HG02973 (cell line): ENCODE results near the gene NIPSNAP2.
A peak's percentile ranks its signal among the peaks of the same experiment; 100 is the strongest.
"Not testable (repeated sequence)": the region's sequence is repeated elsewhere in the genome, so short reads cannot be mapped to it uniquely, and the experiment has no call there.

Experiments used
- ATAC-seq: cut with Tn5 transposase; IDR thresholded peaks from one replicate; pipeline ENCODE4 v1.9.1; 2021; ENCODE audit warnings: moderate library complexity; ENCODE audit not compliant: unreplicated experiment

NIPSNAP2 gene

DNA sequence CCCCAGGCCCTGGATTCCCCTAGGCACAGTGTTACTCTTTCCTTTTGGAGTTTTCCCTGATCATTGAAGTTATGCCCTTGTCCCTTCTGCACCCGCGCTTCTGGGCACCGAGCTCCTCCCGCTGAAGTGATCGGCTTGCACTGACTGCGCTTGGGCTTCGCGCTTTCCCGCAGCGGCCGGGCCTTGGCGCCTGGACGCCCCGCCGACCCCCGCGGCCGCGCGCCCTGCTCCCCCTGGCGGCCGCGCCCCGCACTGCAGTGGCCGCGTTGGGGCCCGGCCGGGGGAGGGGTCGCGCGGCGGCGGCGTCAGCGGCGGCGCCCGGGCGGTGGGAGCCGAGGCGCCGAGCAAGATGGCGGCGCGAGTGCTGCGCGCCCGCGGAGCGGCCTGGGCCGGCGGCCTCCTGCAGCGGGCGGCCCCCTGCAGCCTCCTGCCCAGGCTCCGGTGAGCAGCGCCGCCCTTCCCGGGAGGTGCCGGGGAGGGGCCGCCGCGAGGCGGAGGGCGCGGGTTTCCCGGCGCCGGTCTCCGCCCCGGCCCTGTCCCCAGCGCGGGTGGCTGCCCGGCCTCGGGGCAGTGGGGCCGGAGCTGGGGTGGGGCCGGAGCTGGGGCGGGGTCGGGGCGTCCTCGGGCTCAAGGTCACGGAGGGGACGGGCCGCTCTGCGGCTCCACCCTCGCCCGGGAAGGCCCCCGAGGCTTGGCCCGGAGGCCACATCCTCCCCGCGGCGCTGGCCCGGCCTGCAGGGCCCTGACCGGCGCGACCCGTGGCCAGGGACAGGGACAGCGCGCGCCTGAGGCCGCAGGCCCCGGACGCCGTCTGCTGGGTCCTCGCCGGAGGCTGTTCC lies at the start of gene NIPSNAP2:
Gene NIPSNAP2, plus strand, starts transcription at position 325 of the 839 bp plus-strand sequence. Its CDS starts 25 bp downstream, at position 350.
- peak; percentile 88 for ATAC-seq

DNA sequence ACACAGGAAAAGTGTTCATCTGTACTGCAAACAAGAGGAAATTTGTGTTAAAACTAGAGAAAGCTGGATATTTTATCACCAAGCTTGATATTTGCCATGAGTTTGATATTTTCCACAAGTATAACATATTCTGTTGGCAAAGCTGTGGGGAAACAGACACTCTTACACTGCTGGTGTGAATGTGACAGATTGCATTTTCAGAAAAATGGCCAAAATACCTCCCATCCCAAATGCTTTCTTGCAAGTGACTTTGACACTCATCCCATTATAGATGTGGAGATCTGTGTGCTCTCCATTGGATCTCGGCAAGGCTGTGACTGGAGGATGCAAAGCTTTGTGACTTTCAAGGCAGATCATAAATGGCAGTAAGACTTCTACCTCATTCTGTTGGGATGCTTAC lies 46.6 kb upstream of the NIPSNAP2 start:
- no peak for ATAC-seq

DNA sequence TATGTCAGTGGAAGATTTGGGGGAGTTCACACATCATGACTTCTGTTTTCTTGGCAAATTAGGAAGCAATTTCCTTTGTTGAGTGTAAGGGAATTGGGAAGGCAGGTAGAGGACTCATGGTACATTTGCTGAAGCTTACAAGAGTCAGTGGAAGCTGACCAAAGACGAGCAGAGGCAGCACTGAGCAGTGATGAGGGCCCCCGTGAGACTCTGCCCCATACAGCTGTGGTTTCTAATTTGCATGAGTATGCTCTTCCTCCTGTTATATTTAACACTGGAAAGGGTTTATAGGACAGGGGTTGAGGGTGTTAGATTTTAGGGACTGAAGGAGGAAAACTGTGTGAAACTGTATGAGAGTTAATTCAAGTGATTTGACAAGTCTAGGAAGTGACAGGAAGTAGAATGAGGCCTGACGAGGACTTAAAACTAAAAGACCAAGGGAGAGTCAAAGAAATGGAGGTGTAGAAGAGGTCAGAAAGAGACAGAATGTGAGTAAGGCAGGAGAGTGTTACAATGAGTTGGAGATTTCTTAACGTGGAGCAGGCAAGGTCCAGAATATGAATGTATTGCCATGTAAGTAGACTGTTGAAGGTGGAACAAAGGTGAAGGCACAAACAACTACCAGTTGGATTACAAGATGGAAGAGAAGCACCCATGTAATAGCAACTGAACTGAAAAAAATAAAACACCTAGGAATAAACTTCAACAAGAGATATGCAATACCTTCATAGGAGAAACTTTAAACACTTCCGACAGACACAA lies 36.2 kb upstream of the NIPSNAP2 start:
- no peak for ATAC-seq

DNA sequence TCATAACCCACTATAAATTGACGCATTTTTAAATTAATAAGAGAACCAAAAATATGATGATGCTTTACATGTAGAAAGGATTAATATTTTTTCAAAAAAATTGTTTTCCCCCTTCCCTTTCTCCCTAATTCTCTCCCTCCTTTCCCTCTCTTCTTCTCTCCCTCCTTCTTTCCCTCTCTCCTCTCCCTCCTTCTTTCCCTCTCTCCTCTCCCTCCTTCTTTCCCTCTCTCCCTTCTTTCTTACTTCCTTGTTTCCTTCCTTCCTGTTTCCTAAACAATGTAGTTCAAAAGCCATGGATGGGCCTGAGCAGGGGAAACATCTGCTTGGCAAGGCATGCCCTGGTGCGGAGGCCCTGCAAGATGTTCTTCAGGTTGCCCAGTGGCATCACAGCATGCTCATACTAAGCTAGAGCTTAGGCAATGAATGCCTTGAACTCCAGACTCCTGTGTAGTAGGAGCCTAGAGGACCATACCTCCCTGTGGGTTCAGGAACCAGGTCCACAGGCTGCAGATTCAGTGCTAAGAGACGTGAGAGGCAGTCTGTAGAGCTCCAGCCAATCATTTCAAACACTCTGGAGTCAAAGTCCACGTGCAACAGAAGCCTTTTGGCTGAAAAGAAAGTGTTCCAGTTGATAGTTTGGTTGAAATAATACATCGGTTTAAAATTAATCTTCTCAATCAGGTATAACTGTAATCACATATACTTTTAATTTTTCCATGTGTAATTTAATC lies 32.8 kb upstream of the NIPSNAP2 start:
- ATAC-seq, result no peak

DNA sequence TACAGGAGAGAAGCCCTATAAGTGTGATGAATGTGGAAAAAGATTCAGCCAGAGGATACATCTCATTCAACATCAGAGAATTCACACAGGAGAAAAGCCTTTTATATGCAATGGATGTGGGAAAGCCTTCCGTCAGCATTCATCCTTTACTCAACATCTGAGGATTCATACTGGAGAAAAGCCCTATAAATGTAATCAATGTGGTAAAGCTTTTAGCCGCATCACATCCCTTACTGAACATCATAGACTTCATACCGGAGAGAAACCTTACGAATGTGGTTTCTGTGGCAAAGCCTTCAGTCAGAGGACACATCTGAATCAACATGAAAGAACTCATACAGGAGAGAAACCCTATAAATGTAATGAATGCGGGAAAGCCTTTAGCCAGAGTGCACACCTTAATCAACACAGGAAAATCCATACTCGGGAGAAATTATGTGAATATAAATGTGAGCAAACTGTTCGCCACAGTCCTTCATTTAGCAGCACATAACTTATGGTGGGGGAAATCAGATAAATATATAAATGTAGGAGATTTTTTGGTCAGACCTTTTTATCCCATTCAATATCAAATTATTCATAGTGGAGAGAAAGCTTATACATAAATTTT lies 24.8 kb upstream of the NIPSNAP2 start:
- no peak for ATAC-seq

DNA sequence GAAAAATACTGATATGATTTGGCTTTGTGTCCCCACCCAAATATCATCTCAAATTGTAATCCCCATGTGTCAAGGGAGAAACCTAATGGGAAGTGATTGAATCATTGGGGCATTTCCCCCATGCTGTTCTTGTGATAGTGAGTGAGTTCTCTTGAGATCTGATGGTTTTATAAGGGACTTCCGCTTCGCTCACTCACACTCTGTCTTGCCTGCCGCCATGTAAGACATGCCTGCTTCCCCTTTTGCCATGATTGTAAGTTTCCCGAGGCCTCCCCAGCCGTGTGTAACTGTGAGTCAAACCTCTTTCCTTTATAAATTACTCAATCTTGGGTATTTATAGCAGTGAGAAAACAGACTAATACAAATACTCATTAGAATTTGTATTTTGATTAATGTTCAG lies 17.8 kb upstream of the NIPSNAP2 start:
- no peak for ATAC-seq

DNA sequence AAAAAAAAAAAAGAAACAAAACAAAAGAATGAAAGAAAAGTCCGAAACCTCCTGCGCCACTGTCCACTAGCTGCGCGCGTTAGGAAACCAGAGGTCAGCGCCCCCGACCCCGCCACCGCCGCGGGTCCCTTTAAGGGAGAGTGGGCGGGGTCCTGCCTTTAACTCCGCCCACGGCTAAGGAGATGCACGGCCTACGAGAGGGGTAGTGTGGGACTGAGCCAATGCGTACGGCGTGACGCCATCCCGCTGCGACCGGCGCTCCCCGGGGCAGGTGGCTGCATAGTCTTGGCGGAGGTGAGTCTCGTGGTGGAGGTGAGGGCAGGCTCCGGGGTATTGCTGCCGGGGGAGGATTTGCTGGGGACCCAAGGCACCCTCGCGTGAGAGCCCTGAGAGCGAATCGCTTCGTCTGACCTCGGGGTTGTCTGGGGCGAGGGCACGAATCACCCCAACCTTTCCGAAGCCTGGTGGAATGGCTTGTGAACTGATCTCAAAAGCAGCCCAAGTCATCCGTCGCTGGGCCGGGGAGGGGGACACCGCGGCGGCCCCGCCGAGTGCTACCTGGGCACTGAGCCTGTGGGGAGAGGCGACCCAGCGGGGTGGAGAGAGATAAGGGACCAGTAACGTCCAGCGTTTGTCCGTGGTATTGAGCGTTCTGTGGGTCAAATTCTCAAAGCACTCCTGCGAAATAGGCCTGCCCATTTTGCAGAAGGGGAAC lies 12.6 kb upstream of the NIPSNAP2 start, which contains the start of gene MRPS17:
Gene MRPS17, plus strand, starts transcription at position 241 of the 715 bp plus-strand sequence. CDS start 1,319 bp downstream, outside the sequence.
- ATAC-seq, result peak; percentile 99

DNA sequence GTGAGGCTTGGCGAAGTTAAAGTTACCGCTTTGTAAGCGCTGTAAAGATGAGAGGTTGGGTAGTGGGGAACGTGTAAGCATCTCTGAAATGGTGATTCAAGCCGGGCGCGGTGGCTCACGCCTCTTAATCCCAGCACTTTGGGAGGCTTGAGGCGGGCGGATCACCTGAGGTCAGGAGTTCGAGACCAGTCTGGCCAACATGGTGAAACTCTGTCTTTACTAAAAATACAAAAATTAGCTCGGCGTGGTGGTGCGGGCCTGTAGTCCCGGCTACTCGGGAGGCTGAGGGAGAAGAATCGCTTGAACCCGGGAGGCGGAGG lies 12.1 kb upstream of the NIPSNAP2 start:
- ATAC-seq, result not testable (repeated sequence)

DNA sequence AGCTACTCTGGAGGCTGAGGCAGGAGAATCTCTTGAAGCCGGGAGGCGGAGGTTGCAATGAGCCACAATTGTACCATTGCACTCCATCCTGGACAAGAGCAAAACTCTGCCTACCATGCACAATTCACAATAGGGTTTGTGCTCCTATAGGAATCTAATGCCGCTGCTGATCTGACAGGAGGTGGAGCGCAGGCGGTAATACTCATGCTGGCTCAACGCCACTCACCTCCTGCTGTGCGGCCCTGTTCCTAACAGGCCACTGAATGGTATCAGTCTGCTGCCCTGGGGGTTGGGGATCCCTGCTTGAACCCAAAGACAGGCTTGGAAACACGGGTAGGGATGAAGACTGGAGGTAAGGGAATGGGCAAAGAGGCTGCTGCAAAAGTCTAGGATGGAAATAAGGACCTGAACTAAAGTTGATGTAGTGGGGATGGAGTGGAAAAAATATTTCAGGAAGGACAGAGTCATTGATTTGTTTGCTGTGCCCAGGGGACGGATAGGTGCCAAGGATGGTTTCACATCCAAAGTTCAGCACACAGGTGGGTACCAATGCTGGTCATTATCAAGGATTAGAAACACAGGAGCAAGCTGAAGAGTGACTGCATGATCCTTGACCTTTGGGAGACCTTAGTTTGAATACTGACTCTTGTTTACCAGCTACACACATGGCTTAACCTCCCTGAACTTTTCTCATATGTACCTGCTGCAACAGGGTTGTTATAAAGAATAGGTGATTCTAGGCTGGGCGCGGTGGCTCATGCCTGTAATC lies 10.5 kb upstream of the NIPSNAP2 start:
- ATAC-seq, result no peak

DNA sequence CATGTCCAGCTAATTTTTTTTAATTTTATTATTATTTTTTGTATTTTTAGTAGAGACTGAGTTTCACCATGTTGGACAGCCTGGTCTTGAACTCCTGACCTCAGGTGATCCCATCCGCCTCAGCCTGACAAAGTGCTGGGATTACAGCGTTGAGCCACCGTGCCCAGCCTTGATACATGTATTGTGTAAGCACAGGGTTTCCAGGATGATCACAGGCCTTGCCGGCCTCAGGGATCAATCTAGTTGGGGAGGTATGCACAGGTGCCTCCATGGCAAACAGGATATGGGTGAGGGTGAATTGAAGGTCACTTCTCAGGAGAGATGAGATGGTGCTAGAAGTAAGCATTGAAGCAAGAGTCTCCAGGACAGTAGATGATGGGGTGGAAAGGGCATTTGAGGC lies 7.2 kb upstream of the NIPSNAP2 start:
- ATAC-seq, result no peak

DNA sequence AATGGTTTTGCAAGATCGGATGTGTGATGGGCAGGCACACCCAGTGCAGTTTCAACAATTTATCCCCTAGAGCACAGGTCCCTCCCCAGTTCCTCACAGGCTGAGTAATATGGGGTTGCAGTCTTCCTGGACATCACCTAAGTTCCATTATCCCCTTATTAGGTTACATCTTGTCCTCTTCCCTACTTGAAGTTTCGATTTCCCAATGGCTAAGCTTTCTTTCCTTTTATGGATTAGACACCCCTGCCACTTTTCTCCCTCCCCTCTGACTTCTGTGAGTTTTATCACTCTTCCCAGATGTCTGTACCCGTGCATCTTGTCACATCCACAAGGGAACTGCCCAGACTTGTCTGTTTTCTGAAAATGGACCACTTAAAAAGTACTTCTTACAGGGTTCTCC lies 2.4 kb upstream of the NIPSNAP2 start:
- ATAC-seq, result no peak

DNA sequence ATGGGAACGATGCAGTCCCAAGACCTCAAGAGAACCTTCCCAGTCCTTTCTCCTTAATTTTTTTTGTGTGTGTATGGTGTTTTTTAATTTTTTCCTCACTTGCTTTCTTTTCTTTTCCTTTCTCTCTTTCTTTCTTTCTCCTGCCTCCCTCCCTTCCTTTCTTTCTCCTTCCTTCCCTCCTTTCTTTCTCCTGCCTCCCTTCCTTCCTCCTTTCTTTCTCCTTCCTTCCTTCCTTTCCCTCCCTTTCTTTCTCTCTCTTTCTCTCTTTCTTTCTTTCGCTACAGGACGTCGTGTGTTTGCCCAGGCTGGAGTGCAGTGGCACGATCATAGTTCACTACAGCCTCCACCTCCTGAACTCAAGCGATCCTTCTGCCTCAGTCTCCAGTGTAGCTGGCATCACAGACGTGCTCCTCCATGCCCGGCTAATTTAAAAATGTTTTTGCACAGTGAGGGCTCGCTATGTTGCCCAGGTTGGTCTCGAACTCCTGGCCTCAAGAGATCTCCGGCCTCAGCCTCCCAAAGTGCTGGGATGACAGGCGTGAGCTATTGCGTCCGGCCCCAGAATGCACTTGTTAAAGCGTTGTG lies 709 bp upstream of the NIPSNAP2 start:
- ATAC-seq, result no peak

DNA sequence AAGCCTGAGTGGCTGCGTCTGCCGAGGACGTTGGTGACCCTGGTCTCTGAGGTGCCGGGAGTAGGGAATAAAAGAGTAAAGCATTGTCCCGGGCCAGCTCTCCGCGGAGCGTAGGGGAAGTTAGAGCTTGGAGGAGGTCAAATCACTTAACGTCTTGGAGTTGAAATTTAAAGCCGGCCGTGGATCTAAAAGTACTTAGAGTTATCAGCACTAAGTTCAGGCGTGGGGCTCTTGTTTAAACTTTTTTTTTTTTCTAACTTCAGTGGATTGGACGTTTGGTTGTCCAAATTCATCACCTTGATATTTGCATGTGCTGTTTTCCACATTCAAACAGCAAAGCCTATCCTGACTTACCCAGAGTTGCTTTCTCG lies 700 bp downstream of the NIPSNAP2 start:
- ATAC-seq, result no peak

DNA sequence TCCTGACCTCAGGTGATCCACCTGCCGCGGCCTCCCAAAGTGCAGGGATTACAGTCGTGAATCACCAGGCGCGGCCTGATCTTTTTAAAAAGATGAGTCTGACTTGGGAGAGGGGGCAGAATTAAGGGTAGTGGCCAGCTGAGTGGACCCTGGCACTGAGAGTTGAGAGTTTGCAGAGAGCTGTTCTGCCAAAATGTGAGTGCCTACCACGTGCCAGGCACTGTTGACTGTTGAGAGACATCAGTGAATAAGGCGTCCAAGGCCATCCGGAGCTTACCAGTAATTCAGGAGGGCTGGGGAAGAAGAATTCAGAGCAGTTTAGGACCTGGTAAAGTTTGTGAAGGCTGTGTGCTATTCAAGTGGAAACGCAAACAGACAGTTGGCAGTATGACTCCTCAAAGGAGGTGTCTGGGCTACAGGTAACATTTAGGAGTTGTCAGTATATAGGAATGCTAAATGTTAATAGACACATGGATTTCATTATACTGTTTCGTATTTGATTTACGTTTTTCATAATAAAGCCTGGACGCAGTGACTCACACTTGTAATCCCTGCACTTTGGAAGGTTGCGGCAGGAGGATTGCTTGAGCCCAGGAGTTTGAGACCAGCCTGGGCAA lies 1.5 kb downstream of the NIPSNAP2 start:
- no peak for ATAC-seq

DNA sequence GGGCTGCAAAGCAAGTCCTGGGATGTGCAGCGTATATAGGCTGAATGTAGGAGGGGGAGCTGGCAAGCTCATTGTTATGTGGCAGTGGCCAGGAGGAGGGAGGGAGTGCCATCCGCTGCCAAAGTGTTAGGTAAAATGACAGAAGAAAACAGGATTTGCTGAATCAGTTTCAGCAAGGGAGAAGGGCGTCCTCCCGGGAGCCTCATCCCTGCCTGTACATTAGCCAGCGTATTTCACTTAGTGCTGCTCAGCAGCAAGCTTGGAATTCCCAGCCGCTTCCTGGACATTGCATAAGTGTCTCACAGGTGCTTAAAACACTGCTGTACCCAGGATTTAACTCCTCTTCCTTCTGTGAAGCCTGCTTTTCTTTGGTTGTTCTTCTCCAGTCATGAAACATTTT lies 2.5 kb downstream of the NIPSNAP2 start:
- no peak for ATAC-seq

DNA sequence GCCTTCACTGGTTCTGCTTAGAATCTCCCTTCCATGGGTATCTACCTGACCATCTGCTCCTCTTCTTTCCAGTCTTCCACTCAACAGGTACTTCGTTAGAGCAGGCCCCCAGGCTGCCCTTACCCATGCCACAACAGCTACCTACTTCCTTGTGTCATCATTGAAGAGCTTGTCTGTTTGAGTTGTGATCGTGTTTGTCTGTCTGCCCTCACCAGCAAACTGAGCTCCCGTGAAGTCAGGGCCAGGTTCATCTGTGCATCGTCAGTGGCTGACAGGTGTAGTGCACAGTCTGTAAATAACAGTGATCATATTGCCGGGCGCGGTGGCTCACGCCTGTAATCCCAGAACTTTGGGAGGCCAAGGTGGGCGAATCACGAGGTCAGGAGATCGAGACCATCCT lies 5.0 kb downstream of the NIPSNAP2 start:
- no peak for ATAC-seq

DNA sequence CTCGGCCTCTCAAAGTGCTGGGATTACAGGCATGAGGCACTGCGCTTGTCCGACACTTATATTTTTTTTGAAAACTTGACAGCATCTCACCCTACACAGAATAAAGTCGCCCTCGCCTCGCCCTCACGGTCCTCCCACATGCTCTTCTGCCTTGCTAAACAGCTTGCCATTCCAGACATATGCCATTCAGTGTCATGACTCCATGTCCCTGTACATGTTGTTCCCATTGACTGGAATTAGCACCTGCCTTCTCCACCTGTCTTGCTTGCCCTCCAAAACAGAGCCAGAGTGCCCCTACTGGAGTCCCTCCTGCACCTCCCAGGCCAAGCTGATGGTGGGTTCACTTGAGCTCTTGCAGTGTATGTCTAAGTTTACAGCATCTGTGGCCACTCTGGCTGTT lies 6.2 kb downstream of the NIPSNAP2 start:
- ATAC-seq, result no peak

DNA sequence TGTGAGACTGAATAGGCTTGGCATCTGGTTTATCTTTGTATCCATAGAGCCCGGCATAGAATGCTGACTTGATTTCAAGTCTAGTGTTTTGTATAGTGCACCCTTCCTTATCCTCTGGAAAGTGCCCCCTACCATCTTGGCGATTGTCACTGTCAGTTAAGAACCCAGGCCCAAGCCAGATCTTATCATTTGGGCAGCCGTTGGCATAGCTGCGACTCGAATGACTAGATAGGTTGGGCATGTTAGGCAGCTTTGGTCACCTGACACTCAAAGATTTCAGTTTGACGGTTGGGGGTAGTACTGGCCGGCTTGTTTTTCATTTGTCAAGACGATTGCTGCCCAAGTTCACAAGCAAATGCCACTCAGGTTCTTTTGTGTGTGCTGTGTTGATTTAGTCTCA lies 6.6 kb downstream of the NIPSNAP2 start:
- ATAC-seq, result no peak

DNA sequence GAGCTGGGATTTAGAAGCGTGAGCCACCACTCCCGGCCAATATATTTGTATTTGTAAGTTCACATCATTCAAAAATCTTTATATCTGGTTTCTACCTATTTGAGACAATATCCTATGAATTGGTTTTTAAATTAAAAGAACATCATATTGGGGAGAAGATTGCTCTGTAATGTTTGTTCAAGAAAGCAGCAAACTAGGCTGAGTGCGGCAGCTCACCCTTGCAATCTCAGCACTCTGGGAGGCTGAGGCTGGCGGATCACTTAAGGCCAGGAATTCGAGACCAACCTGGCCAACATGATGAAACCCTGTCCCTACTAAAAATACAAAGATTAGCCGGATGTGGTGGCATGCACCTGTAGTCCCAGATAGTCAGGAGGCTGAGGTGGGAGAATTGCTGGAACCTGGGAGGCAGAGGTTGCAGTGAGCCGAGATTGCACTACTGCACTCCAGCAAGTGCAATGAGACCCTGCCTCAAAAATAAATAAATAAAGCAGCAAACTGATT lies 9.4 kb downstream of the NIPSNAP2 start:
- no peak for ATAC-seq
